ENCODE measurements around the gene HMGCS2. TPM values are rescaled to one million over a fixed set of nuclear protein-coding genes. Genes with fewer than 3 reads are reported as not detected.

HMGCS2 gene
- polyA plus RNA-seq (2011; rRNA removed): not detected in 2 replicates
- not detected in 2 replicates for polyA minus RNA-seq (2011; rRNA and poly(A)+ RNA removed)

GRCh38 chr1:119768778-119769177 lies at the start of gene HMGCS2:
Gene HMGCS2 (minus strand): TSS chr1:119768905. CDS start chr1:119768844, 61 bp downstream.
- TF ChIP-seq CTCF (IDR thresholded peaks at IDR 0.05; ENCODE audit: low read depth, low read length): no peak
- peaks cover 19% of the 10 kb centered on the region for H3K27me3 ChIP-seq (ENCODE audit: control insufficient read depth, insufficient read depth, low read length)
- H3K27ac ChIP-seq (ENCODE audit: low read depth, low read length): no peak within 1 kb of the TSS
- POLR2A ChIA-PET: no interaction called here
- H3K4me3 ChIP-seq (ENCODE audit: low read depth, low read length): no peak within 1 kb of the TSS
- CTCF ChIA-PET: no interaction called here
- no peak for DNase-seq (ENCODE audit: low read depth, low spot score)
- H3K9me3 ChIP-seq (ENCODE audit: control insufficient read depth, insufficient read depth, low read length): 0 out of 2 replicates have a peak, but pooled peaks cover 2% of the 10 kb centered on the region

GRCh38 chr1:119818181-119818580 lies 49.5 kb upstream of the HMGCS2 start:
- no peaks in the 10 kb centered on the region for H3K9me3 ChIP-seq (ENCODE audit: control insufficient read depth, insufficient read depth, low read length)
- H3K27ac ChIP-seq (ENCODE audit: low read depth, low read length): no peak overlapping the region
- ChIA-PET CTCF (interaction anchor here (2.3 kb wide), 1 partner anchor 9 kb away, joined by 14 read pairs; no protein-coding TSS in a partner anchor), POLR2A (no interaction called here)
- no peak for DNase-seq (ENCODE audit: low read depth, low spot score)
- no peak overlapping the region for H3K4me3 ChIP-seq (ENCODE audit: low read depth, low read length)
- no peak for TF ChIP-seq CTCF (IDR thresholded peaks at IDR 0.05; ENCODE audit: low read depth, low read length)
- peaks cover 9% of the 10 kb centered on the region for H3K27me3 ChIP-seq (ENCODE audit: control insufficient read depth, insufficient read depth, low read length)

- peaks cover 1% of the 10 kb centered on the region for H3K27me3 ChIP-seq (ENCODE audit: control insufficient read depth, insufficient read depth, low read length)
- ChIA-PET POLR2A (no interaction called here), CTCF (interaction anchor here (1.3 to 2.3 kb wide), 2 partner anchors 8 to 10 kb away, joined by 3 to 14 read pairs; no protein-coding TSS in a partner anchor)
- no peak overlapping the region for H3K27ac ChIP-seq (ENCODE audit: low read depth, low read length)
- TF ChIP-seq CTCF (IDR thresholded peaks at IDR 0.05; ENCODE audit: low read depth, low read length): no peak
- no peaks in the 10 kb centered on the region for H3K9me3 ChIP-seq (ENCODE audit: control insufficient read depth, insufficient read depth, low read length)
- H3K4me3 ChIP-seq (ENCODE audit: low read depth, low read length): no peak overlapping the region
- no peak for DNase-seq (ENCODE audit: low read depth, low spot score)
These were observed 47.7 kb upstream of the HMGCS2 start for GRCh38 chr1:119816407-119816806.

- POLR2A ChIA-PET: no interaction called here
- CTCF ChIA-PET: interaction anchor here (0.6 to 1.3 kb wide), 3 partner anchors 10 to 128 kb away, joined by 3 to 5 read pairs (median 4); no protein-coding TSS in a partner anchor
- no peaks in the 10 kb centered on the region for H3K9me3 ChIP-seq (ENCODE audit: control insufficient read depth, insufficient read depth, low read length)
- DNase-seq (ENCODE audit: low read depth, low spot score): no peak
- H3K27me3 ChIP-seq (ENCODE audit: control insufficient read depth, insufficient read depth, low read length): no peaks in the 10 kb centered on the region
- no peak overlapping the region for H3K4me3 ChIP-seq (ENCODE audit: low read depth, low read length)
- H3K27ac ChIP-seq (ENCODE audit: low read depth, low read length): no peak overlapping the region
- no peak for TF ChIP-seq CTCF (IDR thresholded peaks at IDR 0.05; ENCODE audit: low read depth, low read length)
These were observed 47.2 kb upstream of the HMGCS2 start for GRCh38 chr1:119815928-119816327.

GRCh38 chr1:119815361-119815760 lies 46.7 kb upstream of the HMGCS2 start:
- no peak overlapping the region for H3K27ac ChIP-seq (ENCODE audit: low read depth, low read length)
- CTCF ChIA-PET: interaction anchor here (0.6 to 1.3 kb wide), 2 partner anchors 55 to 129 kb away, joined by 4 to 5 read pairs; no protein-coding TSS in a partner anchor

More at GRCh38 chr1:119815361-119815760, 46.7 kb upstream of the HMGCS2 start:
- no peak for TF ChIP-seq CTCF (IDR thresholded peaks at IDR 0.05; ENCODE audit: low read depth, low read length)
- H3K9me3 ChIP-seq (ENCODE audit: control insufficient read depth, insufficient read depth, low read length): no peaks in the 10 kb centered on the region
- no peak overlapping the region for H3K4me3 ChIP-seq (ENCODE audit: low read depth, low read length)
- no peak for DNase-seq (ENCODE audit: low read depth, low spot score)
- H3K27me3 ChIP-seq (ENCODE audit: control insufficient read depth, insufficient read depth, low read length): no peaks in the 10 kb centered on the region
- POLR2A ChIA-PET: no interaction called here
